ENCODE measurements around the gene GPR89A.

The GPR89A gene

GRCh38 chr1:145719230-145720079, 111.7 kb downstream of the GPR89A start, which contains the start of gene CD160:
TSS of gene CD160 (plus strand) at chr1:145719499. CDS start at chr1:145728328, 8,829 bp downstream.
- DNase-seq = peak in 1 of 2 donors; percentile 22

All from CD4-positive, alpha-beta T cell treated with Interleukin-1 beta for 1 hour (primary cell).